Stimulated activated CD4-positive, alpha-beta T cell treated with anti-CD3 and anti-CD28 coated beads, Interleukin-2, amount 100 ng/mL, for 24 hours (primary cell): ENCODE results near the gene PCIF1.
"Not testable (repeated sequence)": the region's sequence is repeated elsewhere in the genome, so short reads cannot be mapped to it uniquely, and the experiment has no call there.

Experiments
- DNase-seq, 2 donors: peaks; one replicate each; pipeline ENCODE4 v3.0.0-alpha.2; 2020

The PCIF1 gene

GRCh38 chr20:45968801-45969711 is 34.6 kb downstream of the PCIF1 start:
- no peak for DNase-seq

- no peak for DNase-seq
These were observed 35.5 kb downstream of the PCIF1 start for GRCh38 chr20:45969712-45970634.

GRCh38 chr20:45970646-45971424 is 36.4 kb downstream of the PCIF1 start:
- DNase-seq, result peak in 1 of 2 donors; percentile 29

- no peak for DNase-seq
These were observed 36.9 kb downstream of the PCIF1 start for GRCh38 chr20:45971425-45971674.

GRCh38 chr20:45971675-45972499 is 37.4 kb downstream of the PCIF1 start, which contains the start of gene ZNF335:
ZNF335 (minus strand) TSS chr20:45972203; CDS start chr20:45971410, 793 bp downstream.
- peak; percentile 94 for DNase-seq

- DNase-seq, result no peak
These were observed 38.2 kb downstream of the PCIF1 start for GRCh38 chr20:45972500-45973183.

GRCh38 chr20:45974896-45975565 is 40.5 kb downstream of the PCIF1 start:
- no peak for DNase-seq

GRCh38 chr20:45975686-45976085 is 41.2 kb downstream of the PCIF1 start:
- no peak for DNase-seq

- DNase-seq, result no peak
These were observed 41.6 kb downstream of the PCIF1 start for GRCh38 chr20:45976086-45976485.

GRCh38 chr20:45981261-45981660 is 46.8 kb downstream of the PCIF1 start:
- DNase-seq, result no peak

- DNase-seq, result no peak
These were observed 48.8 kb downstream of the PCIF1 start for GRCh38 chr20:45983279-45983743.

GRCh38 chr20:45985573-45985972 is 51.1 kb downstream of the PCIF1 start:
- no peak for DNase-seq

- DNase-seq, result peak; percentile 83 to 86
These were observed 52.8 kb downstream of the PCIF1 start for GRCh38 chr20:45987108-45987780.

- not testable (repeated sequence) for DNase-seq
These were observed 54.3 kb downstream of the PCIF1 start for GRCh38 chr20:45988830-45989229.

GRCh38 chr20:45991616-45992015 is 57.1 kb downstream of the PCIF1 start:
- no peak for DNase-seq

GRCh38 chr20:45993197-45993951 is 58.9 kb downstream of the PCIF1 start:
- no peak for DNase-seq

- no peak for DNase-seq
These were observed 60.4 kb downstream of the PCIF1 start for GRCh38 chr20:45994761-45995493.

- not testable (repeated sequence) for DNase-seq
These were observed 61.1 kb downstream of the PCIF1 start for GRCh38 chr20:45995495-45996097.
